ENCODE data around the gene PLPP1.

Gene PLPP1

DNA sequence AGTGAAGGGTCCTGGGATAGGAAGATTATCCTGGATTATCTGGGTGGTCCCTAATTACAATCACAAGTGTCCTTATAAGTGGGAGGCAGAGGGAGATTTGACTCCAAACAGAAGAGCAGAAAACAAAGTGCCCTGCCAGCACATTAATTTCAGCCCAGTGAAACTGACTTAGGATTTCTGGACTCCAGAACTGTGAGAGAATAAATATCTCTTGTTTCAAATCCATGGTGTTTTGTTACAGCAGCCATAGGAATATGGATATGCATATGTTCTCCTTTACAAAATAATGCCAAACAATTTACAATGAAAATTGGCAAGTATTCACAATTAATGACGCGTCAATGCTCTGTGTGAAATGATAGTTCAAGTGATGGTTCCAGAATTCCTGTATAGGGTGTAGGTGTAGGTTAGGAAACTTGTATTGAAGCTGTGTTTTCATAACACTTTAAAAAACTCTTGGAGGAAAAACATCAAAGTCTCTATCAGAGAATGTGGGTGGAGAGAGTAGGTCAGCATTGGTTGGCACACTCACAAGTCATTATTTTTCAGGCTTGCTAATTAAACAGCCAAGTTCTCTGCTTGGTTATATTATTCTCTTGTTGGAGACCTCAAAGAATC, 19.9 kb upstream of the PLPP1 start:
- no peak for DNase-seq
- H3K27me3 ChIP-seq = no peaks in the 10 kb centered on the region
- no peak overlapping the region for H3K4me3 ChIP-seq (ENCODE audit: low read depth, low read length)
- TF ChIP-seq CTCF (IDR thresholded peaks at IDR 0.05; ENCODE audit: low read depth, low read length) = no peak
- H3K4me1 ChIP-seq = no peaks in the 10 kb centered on the region
- H3K9me3 ChIP-seq = no peaks in the 10 kb centered on the region
- H3K36me3 ChIP-seq = no peaks in the 10 kb centered on the region

- no peak overlapping the region for H3K4me3 ChIP-seq (ENCODE audit: low read depth, low read length)
- no peaks in the 10 kb centered on the region for H3K9me3 ChIP-seq
- H3K4me1 ChIP-seq = no peaks in the 10 kb centered on the region
- no peak for DNase-seq
- H3K36me3 ChIP-seq = no peaks in the 10 kb centered on the region
- TF ChIP-seq CTCF (IDR thresholded peaks at IDR 0.05; ENCODE audit: low read depth, low read length) = no peak
- H3K27me3 ChIP-seq = no peaks in the 10 kb centered on the region
Measured at GRCh38 chr5:55551904-55552303, 17.1 kb upstream of the PLPP1 start.

GRCh38 chr5:55551358-55551757, 16.6 kb upstream of the PLPP1 start:
- Histone ChIP-seq H3K4me3 (ENCODE audit: low read depth, low read length) (no peak overlapping the region), H3K4me1 (no peaks in the 10 kb centered on the region), H3K36me3 (no peaks in the 10 kb centered on the region), H3K27me3 (no peaks in the 10 kb centered on the region), H3K9me3 (no peaks in the 10 kb centered on the region)
- no peak for TF ChIP-seq CTCF (IDR thresholded peaks at IDR 0.05; ENCODE audit: low read depth, low read length)
- no peak for DNase-seq

GRCh38 chr5:55547781-55548180, 13.0 kb upstream of the PLPP1 start:
- no peaks in the 10 kb centered on the region; the same call in 1 of the 2 replicates for H3K4me1 ChIP-seq
- no peak overlapping the region for H3K4me3 ChIP-seq (ENCODE audit: low read depth, low read length)
- no peaks in the 10 kb centered on the region for H3K27me3 ChIP-seq
- H3K9me3 ChIP-seq = no peaks in the 10 kb centered on the region
- TF ChIP-seq CTCF (IDR thresholded peaks at IDR 0.05; ENCODE audit: low read depth, low read length) = no peak
- no peak for DNase-seq
- H3K36me3 ChIP-seq = no peaks in the 10 kb centered on the region

- DNase-seq = no peak
- Histone ChIP-seq H3K9me3 (no peaks in the 10 kb centered on the region), H3K36me3 (no peaks in the 10 kb centered on the region), H3K4me1 (no peaks in the 10 kb centered on the region; the same call in 1 of the 2 replicates), H3K27me3 (no peaks in the 10 kb centered on the region), H3K4me3 (ENCODE audit: low read depth, low read length) (no peak overlapping the region)
- no peak for TF ChIP-seq CTCF (IDR thresholded peaks at IDR 0.05; ENCODE audit: low read depth, low read length)
Measured at GRCh38 chr5:55546947-55547346, 12.2 kb upstream of the PLPP1 start.

DNA sequence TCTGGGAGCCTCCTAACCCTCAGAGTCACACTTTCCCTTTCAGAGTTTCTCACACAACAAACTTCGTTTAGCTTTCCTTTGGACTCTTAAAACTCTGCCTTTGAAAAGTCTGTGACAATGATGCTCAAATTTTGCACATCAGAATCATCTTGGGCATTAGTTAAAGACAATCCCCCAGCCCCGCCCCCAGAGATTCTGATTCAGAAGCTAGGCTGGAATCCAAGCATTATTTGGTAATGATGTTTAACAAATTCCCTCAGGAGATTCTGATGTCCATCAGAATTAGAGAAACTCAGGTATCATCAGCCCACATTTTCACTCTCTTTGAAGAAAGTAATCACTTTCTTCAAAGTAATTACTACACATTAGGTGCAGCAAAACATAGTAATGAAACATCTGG, 9.6 kb upstream of the PLPP1 start:
- Histone ChIP-seq H3K36me3 (no peaks in the 10 kb centered on the region), H3K27me3 (no peaks in the 10 kb centered on the region)
- no peak for TF ChIP-seq CTCF (IDR thresholded peaks at IDR 0.05; ENCODE audit: low read depth, low read length)

More for the DNA sequence above, 9.6 kb upstream of the PLPP1 start:
- no peaks in the 10 kb centered on the region; the same call in 1 of the 2 replicates for H3K4me1 ChIP-seq
- no peak for DNase-seq
- no peaks in the 10 kb centered on the region; the same call in 1 of the 2 replicates for H3K9me3 ChIP-seq
- H3K4me3 ChIP-seq (ENCODE audit: low read depth, low read length) = no peak overlapping the region

Data from BE2C (cell line).